NCI-H748 (cell line): Measurements from ENCODE around the gene NOCT.
A peak's percentile ranks its signal among the peaks of the same experiment; 100 is the strongest.
"Not testable (repeated sequence)": the region's sequence is repeated elsewhere in the genome, so short reads cannot be mapped to it uniquely, and the experiment has no call there.

ENCODE experiments used
- DNase-seq: peaks from one replicate; lab custom pipeline; 2025; ENCODE audit not compliant: unreplicated experiment; lab: John Stamatoyannopoulos, UW

The NOCT gene

DNA sequence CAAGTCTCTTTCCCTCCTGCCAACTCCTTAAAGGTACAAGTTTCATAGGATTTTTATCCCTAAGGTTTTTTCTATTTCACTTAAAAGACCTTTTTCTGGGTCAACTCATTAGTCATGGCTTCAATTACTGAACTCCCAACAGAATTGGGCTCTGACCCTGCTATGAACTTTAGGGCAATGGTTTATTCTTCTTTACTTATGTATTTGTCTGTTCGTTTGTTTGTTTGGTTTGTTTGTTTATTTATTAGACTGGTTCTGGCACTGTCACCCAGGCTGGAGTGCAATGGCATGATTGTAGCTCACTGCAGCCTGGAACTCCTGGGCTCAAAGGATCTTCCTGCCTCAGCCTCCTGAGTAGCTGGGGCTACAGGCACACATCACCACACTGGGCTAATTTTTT is 5.9 kb upstream of the NOCT start:
- DNase-seq, result no peak

DNA sequence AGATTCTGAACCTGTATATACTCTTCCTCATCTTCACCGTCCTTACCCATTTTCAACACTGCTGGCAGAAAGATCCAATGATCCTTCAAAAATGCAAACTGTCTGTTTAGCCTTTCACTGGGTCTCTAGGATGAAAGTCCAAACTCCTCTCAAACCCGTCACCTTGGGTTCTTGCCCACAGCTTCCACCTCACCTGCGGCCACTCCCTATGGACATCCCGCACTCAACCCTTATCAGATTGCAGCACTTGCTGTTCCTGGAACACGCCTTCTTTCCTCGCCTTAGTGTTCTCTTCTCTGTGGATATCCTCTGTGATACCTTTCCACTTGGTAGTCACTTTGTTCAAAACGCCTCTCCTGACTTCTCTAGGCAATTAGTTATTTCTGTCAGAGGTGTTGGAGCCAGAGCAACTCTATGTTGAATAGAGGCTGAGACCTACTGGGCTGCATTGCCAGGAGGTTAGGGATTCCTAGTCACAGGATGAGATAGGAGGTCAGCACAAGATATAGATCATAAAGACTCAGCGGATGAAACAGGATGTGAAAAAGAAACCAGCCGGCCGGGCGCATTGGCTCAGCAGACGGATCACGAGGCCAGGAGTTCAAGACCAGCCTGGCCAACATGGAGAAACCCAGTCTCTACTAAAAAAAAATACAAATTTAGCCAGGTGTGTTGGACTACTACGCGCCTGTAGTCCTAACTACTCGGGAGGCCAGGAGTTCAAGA is 4.2 kb upstream of the NOCT start:
- DNase-seq, result no peak

DNA sequence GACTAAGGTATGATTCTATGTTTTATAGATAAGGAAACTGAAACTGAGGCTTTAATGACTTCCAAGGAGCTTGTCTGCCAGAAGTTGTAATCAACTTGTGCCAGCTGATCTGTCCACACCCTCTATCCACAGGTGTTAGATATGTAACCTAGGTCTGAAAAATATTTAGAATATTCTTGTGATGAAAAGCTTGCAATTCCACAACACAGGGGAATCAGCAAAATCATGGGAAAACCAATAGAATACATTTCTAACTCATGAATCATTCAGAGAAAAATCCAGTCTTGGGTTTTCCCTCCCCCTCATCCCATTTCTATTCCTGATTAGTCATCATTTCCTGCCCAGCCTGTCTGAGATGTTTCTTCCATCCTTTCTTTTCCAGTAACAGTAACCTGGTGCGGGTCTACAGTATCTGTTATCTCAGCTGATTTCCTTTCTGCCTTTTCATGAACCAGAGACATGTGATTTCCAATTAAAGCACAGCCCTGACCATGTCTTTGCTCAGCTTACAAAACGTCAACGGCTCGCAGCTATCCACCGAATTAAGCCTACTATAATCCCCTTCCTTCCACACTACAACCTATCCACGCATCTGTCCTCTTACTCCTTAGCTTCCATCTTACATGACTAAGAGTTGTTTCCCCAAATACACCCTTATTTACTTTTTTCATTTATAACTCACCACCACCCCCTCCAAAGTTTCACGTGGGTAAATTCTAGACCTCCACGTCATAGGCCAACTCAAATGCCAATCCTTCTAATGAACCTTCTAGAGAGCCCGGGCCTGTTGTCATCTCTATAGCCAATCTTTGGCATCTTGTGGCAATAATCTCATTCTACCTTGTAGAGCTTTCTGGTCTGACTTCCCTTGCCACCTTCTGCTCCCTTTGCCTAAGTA is 961 bp upstream of the NOCT start:
- peak; percentile 40 for DNase-seq

DNA sequence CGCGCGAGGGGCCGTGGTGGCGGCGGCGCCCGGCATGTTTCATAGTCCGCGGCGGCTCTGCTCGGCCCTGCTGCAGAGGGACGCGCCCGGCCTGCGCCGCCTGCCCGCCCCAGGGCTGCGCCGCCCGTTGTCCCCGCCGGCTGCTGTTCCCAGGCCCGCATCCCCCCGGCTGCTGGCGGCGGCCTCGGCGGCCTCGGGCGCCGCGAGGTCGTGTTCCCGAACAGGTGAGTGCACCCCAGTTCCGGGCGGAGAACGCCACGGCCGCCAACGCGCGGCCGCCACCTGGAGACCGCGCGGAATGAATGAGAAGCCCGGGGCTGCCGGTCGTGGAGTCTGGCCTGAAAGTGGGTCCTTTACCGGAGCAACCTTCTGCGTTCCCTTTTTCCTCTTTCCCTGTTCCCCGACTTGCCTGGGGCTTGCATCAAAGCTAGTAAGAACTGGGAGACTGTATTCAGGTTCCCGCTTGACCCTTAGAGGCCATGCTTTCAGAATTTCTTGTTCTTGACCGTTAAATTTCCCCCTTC is 429 bp downstream of the NOCT start:
- DNase-seq, result peak; percentile 62

DNA sequence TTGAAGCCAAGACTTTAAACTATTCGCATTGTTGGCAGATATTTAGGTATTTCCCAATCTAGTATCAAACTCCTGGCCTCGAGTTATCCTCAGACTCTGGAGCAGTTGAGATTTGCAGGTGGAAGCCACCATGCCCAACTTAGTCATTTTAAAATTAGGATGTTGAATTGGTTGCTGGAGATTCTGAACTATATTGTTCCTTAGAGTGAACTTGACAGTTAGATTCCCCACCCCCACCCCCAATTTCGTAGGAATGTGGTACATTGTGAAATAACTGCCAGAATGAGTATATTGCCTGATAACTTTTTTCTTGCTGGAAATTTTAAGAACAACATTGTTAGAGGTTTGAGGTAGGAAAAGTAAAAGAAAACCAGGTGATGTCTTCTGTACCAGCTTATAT is 2.3 kb downstream of the NOCT start:
- DNase-seq, result no peak

DNA sequence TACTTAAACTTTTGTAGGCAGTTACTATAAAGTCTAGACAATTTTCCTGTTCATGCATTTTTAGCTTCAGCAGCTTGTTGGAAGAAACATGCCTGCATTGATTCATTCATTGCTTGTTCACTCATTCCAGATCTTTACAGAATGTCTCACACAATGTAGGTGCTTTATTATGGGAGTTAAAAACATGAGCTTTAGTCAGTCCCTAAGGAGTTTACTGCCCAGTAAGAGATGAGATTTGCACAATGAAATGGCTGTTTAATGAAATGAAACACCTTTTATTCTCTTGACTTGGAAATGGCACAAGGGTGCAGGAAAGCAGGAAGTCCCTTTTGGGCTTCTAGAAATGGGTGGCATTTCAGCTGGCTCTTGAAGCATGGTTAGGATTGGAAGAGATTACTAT is 2.9 kb downstream of the NOCT start:
- no peak for DNase-seq

DNA sequence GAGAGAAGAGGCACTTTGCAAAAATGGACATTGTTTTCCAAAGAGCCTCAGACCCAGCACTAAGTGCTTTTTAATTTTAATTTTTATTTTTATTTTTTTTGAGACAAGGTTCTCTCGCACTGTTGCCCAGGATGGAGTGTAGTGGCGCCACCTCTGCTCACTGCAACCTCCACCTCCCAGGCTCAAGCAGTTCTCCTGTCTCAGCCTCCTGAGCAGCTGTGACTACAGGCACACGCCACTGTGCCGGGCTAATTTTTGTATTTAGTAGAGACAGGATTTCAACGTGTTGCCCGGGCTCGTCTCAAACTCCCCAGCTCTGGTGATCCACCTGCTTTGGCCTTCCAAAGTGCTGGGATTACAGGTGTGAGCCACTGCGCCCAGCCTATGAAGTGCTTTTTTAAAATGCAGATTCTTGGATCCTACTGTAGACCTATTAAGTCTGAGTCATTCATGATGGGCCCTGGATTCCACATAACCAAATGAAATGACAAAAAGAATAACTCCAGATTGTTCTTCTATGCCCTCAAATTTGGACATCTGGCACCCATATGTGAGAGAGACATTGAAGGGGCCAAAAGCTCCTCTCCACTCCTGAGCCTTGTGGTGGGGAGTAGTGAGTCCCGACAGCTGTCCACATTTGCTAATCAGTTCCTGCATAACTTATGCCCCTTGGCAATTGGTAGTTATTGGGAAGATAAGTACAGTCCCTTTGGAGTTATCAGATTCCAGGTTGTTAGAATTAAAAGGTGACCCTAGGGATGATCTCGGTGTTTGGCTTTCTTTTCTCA is 3.6 kb downstream of the NOCT start:
- no peak for DNase-seq

DNA sequence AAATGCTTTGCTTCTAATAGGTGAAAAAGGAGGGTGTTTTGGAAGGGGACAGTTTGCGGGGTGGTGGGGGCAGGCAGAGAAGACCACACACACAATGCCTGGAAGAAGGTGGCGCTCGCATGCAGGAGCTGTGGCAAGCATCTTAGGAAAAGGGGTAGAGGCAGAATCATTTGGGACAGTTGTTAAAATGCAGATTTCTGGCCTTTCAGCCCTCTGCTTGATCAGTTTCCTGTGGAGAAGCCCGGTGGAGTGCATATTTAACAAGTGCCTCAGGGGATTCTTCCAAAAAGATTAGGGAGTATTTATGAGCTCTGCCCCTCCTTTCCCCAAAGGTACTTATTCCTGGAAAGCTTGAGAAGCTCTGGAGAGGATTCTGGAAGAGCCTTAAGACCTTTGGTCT is 4.8 kb downstream of the NOCT start:
- no peak for DNase-seq

DNA sequence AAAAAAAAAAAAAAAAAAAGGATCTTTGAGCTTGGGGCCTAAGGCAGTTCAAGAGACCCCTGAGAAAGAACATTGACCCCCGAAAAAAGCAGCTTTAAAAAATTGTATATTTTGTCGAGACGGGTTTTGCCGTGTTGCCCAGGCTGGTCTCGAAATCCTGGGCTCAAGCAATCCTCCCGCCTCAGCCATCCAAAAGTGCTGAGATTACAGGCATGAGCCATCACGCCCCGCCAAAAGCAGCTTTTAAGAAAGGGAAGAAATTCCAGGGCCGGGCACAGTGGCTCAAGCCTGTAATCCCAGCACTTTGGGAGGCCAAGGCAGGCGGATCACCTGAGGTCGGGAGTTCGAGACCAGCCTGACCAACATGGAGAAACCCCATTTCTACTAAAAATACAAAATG is 5.5 kb downstream of the NOCT start:
- not testable (repeated sequence) for DNase-seq

DNA sequence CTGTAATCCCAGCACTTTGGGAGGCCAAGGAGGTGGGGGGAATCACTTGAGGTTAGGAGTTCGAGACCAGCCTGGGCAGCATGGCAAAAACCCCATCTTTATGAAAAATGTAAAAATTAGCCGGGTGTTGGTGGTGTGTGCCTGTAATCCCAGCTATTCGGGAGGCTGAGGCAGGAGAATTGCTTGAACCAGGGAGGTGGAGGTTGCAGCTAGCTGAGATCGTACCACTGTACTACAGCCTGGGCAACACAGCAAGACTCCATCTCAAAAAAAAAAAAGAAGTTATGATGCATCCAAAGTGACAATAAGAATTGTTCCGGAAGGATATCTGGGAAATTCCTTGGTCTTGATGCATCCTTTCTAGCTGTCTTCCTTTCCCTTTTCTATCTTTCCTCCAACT is 7.3 kb downstream of the NOCT start:
- DNase-seq, result no peak

DNA sequence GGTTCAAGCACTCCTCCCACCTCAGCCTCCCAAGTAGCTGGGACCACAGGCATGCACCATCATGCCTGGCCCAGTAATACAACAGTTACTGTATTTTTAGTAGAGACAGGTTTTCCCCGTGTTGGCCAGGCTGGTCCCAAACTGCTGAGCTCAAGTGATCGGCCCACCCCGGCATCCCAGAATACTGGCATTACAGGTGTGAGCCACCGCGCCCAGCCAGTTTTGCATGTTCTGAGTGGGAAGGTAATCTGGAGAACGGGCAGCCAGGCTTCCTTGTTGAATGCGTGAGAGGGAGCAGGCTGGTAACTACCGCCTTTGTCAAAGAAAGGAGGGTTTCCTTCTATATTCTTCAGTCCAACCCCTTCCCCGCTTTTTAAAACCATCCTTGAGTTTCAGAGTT is 9.1 kb downstream of the NOCT start:
- no peak for DNase-seq

DNA sequence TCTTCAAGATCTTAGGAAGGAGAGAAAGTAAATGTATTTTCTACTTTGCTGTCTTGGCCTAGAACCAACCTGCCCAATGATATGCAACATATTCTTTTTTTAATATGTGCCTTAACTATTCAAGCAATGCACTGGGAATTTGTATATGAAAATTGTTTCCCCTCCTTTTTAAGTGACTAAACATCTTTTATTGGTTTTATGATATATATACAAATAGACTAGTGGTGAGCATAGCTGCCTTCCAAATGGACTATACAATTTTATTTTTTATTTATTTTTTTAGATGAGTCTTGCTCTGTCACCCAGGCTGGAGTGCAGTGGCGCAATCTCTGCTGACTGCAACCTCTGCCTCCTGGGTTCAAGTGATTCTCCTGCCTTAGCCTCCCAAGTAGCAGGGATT is 10.3 kb downstream of the NOCT start:
- DNase-seq, result no peak

DNA sequence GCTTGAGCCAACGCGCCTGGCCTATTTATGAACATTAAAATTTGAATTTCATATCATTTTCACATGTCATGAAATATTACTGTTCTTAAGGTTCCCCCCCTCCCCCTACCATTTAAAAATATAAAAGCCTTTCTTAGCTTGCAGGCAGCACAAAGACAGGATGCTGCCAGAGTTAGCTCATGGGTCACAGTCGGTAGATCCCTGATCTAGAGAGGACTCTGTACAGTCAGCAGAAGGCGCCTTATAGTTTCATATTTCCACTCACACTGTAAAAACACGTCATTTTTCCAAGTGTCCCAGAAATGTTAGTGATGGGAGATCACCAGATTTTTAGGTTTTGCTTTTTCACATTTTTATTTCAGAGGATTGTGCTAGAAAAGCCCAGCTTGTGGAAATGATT is 12.2 kb downstream of the NOCT start:
- DNase-seq, result no peak

DNA sequence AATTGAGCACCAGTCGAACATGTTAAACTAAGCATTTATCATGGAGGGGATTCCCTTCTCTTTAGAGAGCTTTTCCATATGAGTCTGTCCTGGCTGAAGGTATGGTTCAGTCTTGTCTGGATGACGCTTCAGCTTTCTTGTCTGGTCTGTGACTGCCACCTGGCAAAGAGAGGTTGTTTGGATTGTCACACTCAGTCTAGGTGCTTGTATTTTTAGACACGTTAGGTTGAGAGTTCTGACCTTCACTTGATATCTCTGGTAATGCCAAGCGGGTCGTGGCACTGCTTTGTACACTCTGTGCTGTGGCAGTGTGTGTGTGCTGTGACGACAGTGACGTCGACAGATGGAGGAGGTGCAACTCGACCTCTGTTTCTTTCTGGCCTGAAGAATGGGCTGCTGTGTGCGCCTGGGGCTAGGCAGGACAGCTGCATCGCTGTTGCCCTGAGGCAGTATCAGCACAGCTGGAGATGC is 12.6 kb downstream of the NOCT start:
- DNase-seq, result no peak

DNA sequence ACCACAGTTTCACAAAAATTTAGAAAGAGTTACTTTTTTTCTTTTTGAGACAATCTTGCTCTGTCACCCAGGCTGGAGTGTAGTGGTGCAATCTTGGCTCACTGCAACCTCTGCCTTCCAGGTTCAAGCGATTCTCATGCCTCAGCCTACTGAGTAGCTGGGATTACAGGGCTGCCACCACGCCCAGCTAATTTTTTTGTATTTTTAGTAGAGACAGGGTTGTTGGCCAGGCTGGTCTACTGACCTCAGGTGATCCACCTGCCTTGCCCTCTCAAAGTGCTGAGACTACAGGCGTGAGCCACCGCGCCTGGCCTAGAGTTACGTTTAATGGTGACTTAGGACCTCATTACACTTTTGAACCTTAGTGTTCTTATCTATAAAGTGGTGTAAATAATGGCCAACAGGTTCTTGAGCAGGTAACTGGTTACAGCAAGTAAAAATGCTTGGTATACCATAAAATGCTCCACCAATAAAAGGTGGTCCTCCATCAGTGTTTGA is 14.3 kb downstream of the NOCT start:
- not testable (repeated sequence) for DNase-seq

DNA sequence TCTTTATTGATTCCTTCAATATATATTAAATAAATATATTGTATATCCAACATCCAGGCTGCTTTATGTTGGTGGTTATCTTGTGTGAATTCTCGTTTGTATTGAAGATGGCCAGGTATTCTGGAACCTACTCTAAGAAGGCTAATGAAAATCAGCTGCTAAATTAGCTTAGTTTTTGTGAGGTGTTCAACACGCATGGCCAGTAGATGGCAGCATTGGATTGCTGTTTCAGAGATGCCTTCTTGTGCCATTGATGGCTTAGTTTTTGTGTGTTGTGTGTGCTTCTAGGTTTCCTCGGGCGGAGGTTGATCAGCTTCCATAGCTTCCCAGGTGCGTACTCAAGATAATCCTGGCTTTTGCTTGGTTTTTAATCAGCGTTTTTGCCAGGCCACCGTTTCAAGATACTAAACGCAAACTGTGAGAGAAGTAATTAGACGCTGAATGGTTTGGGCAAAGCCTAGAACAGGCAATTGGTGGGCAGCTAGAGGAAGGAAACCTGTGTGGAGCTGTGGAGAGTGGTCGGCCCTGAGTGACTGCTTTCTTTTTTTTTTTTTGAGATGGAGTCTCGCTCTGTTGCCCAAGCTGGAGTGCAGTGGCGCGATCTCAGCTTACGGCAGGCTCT is 15.1 kb downstream of the NOCT start:
- DNase-seq, result peak; percentile 76

DNA sequence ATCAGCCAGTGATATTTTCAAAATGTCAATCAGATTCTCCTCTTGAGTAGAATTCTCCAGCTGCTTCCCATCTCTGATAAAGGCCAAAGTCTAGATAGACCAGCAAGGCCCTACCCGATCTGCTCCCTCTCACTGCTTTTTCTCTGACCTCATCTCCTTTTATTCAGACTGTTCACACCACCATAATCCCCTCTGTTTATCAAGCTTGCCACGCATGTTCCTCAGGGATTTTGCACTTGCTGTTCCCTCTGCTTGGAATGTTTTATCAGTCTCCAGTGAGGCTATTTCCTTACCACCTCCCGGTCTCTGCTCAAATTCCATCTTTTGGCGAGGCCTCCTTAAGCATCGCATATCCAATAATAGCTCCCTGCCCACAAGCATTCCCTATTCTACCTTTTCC is 20.1 kb downstream of the NOCT start:
- no peak for DNase-seq

DNA sequence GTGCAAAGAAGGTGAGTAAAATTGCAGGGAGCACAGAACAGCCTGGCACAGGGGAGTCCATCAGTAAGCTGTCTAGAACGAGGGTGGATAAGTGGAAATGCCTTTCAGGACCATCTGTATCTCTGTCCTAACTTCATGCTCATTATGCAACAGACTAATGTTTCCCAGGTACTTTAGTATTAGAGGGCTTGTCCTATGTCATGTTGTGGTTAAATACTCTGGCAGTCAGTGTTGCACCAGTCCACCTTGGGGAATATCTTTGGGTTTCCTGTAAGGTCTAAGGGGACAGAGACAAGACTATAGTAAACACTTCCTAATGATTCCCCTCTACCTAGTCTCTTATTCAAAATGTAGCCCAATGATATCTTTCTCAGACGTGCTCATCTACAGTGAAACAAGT is 21.3 kb downstream of the NOCT start:
- DNase-seq, result no peak

DNA sequence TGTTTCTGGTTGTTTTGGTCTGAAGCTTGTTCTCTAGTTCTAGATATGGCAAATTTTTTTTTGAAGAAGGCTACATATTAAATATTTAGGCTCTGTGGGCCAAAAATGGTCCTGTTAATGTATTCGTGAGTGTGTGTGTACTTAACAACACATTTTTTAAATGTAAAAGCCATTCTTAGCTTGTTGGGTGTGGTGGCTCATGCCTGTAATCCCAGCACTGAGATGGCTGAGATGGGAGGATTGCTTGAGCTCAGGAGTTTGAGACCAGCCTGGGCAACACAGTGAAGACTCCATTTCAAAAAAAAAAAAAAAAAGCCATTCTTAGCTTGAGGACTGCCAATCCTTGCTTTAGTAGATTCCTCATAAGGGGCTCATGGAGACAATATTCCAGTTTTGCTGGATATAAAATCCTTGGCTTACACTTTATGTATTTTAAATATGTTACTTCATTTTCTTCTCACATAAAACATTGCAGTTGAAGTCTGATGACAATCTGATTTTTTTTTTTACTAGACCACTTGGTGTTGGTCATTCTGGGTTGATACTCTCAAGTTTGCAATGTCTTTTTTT is 23.4 kb downstream of the NOCT start:
- DNase-seq, result no peak

DNA sequence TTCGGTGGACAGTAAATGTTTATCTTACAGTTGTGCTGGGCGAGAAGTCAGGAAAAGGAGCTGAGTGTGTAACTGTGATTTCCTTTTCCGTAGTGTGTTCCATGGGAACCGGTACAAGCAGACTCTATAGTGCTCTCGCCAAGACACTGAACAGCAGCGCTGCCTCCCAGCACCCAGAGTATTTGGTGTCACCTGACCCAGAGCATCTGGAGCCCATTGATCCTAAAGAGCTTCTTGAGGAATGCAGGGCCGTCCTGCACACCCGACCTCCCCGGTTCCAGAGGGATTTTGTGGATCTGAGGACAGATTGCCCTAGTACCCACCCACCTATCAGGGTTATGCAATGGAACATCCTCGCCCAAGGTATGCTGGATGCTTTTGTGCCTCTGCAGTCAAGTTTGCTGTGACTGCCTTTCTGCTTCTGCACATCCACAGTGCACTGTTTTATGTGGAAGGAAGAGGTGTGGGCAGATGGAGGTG is 27.4 kb downstream of the NOCT start:
- no peak for DNase-seq
